ENCODE measurements around the gene ANO6. TPM values are rescaled to one million over a fixed set of nuclear protein-coding genes. Genes with fewer than 3 reads are reported as not detected.
"Not testable (repeated sequence)": the region's sequence is repeated elsewhere in the genome, so short reads cannot be mapped to it uniquely, and the experiment has no call there.

ANO6 gene
- total RNA-seq, 2 experiments from 2014 or later: 23.1 to 24.4 TPM

DNA sequence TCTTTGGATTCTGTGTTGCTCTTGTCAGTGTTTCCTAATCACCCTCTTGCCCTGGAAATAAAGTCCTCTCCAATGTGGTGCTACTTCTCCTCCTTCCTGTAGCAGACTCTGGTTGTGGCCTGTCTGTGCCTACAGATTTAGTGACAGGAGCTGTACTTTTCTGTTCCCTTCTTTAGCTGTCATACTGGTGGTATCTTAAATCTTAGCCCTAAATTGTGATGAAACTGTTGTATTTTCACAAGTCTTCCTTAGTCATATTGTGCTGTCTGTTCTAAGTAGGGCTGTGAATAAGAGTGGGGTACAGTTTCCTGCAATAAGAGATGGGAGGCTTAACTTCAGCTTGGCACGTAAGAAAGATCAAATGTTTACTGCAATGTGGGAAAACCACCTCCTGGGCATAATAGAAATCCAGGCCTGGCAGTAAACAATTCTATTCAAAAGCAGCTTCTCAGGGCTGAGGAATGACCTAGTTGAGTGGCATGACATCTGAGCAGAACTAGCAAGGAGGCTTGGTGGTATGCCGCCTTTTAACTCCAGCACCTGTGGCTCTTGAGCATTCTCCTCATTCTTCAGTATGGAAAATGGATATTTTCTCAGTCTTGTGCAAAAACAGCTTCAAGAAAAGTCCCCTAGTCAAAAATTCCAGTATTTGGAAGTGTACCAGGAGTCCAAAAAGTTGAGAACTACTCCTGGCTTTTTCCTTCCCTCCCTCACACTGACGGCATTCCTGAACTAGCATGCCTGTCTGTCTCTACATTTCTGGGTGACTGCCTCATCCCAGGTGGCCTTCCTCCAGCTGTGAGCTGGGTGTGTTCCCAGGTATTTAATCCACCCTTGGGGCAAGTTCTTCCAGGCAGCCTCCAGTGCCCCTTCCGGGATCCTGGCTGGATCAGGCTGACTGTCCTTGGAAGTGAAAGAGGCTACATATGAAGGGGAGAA, 19.5 kb downstream of the ANO6 start:
- Mint-ChIP-seq H3K9me3 (peaks cover 1% of the 10 kb centered on the region), H3K36me3 (peaks cover 17% of the 10 kb centered on the region), H3K4me3 (no peak overlapping the region), H3K27ac (peak overlapping the region; percentile 52), H3K27me3 (no peaks in the 10 kb centered on the region), H3K4me1 (peaks cover 10% of the 10 kb centered on the region)
- DNase-seq (no peak), ATAC-seq (ENCODE audit: low read depth) (no peak)
- POLR2A ChIA-PET: no interaction called here

DNA sequence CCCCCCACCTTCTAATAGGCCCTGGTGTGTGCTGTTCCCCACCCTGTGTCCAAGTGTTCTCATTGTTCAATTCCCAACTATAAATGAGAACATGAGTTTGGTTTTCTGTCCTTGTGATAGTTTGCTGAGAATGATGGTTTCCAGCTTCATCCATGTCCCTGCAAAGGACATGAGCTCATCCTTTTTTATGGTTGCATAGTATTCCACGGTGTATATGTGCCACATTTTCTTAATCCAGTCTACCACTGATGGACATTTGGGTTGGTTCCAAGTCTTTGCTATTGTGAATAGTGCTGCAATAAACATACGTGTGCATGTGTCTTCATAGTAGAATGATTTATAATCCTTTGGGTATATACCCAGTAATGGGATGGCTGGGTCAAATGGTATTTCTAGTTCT, 20.5 kb downstream of the ANO6 start:
- Mint-ChIP-seq H3K36me3 (peaks cover 20% of the 10 kb centered on the region), H3K4me1 (peaks cover 12% of the 10 kb centered on the region)
- H3K27ac Mint-ChIP-seq; DNase-seq; ATAC-seq (ENCODE audit: low read depth); H3K9me3 Mint-ChIP-seq; H3K4me3 Mint-ChIP-seq; POLR2A ChIA-PET; H3K27me3 Mint-ChIP-seq: not testable (repeated sequence)

DNA sequence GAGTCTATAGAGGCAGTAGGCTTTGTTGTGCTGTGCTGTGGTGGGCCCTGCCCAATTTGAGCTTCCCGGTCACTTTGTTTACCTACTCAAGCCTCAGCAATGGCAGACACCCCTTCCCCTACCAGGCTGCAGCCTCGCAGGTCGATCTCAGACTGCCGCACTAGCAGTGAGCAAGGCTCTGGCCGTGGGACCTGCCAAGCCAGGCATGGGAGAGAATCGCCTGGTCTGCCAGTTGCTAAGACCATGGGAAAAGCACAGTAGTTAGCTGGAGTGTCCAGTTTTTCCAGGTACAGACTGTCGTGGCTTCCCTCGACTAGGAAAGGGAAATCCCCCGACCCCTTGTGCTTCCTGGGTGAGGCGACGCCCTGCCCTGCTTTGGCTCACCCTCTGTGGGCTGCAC, 26.3 kb downstream of the ANO6 start:
- H3K27me3 Mint-ChIP-seq: no peaks in the 10 kb centered on the region
- no peak for DNase-seq

DNA sequence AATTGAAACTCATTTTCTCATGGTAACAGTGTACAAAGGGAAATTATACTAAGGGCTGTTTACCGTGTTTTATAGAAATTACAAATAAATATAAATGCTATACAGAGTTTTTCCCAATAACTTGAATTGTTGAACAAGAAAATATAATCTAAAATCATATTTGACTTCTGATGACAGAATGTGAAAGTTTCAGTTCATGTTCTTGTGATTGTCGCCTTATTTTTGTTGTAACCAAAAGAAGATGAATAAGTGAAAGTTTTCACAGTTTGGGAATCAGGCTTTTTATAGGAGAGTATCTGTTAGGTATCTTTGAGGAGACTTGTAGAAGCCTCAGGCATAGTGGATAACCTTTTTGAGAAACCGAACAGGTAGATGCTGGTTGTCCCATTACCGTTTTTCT, 28.1 kb downstream of the ANO6 start:
- Mint-ChIP-seq H3K4me3 (no peak overlapping the region), H3K27me3 (no peaks in the 10 kb centered on the region), H3K27ac (no peak overlapping the region), H3K9me3 (peaks cover 5% of the 10 kb centered on the region), H3K36me3 (peaks cover 22% of the 10 kb centered on the region), H3K4me1 (peaks cover 11% of the 10 kb centered on the region)
- ATAC-seq (ENCODE audit: low read depth): no peak
- no peak for DNase-seq
- POLR2A ChIA-PET: no interaction called here

More for the DNA sequence above, 26.3 kb downstream of the ANO6 start:
- H3K9me3 Mint-ChIP-seq: peaks cover 2% of the 10 kb centered on the region
- POLR2A ChIA-PET: no interaction called here
- H3K36me3 Mint-ChIP-seq: peaks cover 24% of the 10 kb centered on the region
- no peak overlapping the region for H3K4me3 Mint-ChIP-seq
- peaks cover 9% of the 10 kb centered on the region for H3K4me1 Mint-ChIP-seq
- no peak overlapping the region for H3K27ac Mint-ChIP-seq
- ATAC-seq (ENCODE audit: low read depth): no peak

DNA sequence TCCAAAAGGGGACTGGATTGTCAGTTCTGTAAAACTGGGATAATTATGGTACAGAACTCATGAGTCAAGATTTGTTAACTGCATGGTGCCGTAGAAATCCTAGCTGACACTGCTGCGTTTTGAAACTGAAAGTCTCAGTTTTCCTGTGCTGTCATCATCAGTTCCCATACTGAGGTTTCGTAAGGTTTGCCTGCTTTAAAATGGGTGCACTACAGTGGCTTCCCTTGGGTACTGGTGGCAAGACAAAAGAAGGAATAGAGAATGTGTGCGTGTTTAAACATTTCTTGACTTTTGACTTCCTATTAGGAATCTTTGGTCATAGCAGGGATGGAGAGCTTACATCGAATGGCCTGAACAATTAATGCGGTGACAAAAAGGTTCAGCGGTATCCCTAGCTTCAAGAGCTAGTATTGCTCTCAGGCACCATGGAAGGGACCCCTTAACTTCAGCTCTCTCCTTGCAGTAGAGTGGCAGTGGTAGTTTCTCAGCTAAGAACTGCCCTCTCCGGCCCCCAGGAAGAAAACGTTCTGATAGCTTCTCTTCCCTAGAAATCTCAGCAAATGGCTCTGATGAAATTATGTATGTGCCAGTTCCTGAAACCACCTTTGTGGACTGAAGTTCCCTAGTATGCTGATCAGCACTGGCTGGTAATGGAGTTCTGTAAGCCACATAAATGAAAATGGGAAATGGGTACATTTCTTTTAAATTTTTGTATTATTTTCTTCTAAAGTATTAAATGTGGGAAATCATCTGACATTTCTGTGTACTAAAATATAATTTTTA, 28.9 kb downstream of the ANO6 start:
- no peak overlapping the region for H3K4me3 Mint-ChIP-seq
- H3K27ac Mint-ChIP-seq: no peak overlapping the region
- peaks cover 18% of the 10 kb centered on the region for H3K36me3 Mint-ChIP-seq
- peaks cover 11% of the 10 kb centered on the region for H3K4me1 Mint-ChIP-seq
- H3K9me3 Mint-ChIP-seq: peaks cover 5% of the 10 kb centered on the region
- no peak for ATAC-seq (ENCODE audit: low read depth)
- POLR2A ChIA-PET: no interaction called here
- no peaks in the 10 kb centered on the region for H3K27me3 Mint-ChIP-seq
- no peak for DNase-seq

DNA sequence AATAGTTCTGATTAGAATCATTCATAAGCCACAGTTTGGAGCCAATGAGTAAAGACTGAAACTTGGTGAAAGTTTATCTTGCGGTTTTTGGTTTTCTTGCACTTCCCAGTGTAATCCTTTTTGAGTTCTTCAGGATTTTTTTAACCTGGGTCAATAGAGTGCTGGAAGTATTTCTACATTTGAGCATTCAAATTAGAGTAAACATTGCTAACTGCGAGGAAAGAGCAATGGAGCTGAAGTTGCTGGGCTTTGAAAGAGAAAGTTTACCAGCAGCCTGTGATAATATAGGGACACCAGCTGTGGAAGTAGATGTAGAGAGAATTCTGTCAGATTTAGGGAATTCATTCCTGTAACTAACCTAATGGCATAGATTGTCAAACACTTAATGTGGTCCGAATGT, 30.3 kb downstream of the ANO6 start:
- H3K27me3 Mint-ChIP-seq: no peaks in the 10 kb centered on the region
- ATAC-seq (ENCODE audit: low read depth): no peak
- H3K4me3 Mint-ChIP-seq: no peak overlapping the region
- no peak for DNase-seq
- POLR2A ChIA-PET: no interaction called here
- no peak overlapping the region for H3K27ac Mint-ChIP-seq
- H3K4me1 Mint-ChIP-seq: peaks cover 9% of the 10 kb centered on the region
- peaks cover 3% of the 10 kb centered on the region for H3K9me3 Mint-ChIP-seq
- H3K36me3 Mint-ChIP-seq: peaks cover 14% of the 10 kb centered on the region

DNA sequence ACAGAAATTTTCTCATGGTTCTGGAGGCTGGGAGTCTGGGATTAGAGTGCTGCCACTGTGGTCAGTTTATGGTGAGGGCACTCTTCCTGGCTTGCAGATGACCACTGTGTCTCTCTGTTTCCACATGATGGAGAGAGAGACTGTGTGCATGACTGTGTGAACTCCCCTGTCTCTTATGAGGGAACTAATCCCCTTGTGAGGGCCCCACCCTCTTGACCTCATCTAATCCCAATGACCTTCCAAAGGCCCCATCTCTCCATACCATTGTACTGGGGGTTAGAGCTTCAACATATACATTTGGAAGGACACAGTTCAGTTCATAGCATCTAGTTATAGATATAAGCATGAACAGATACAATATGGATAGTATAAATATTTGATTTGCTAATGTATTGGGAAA, 31.7 kb downstream of the ANO6 start:
- POLR2A ChIA-PET: no interaction called here
- no peak overlapping the region for H3K27ac Mint-ChIP-seq
- H3K27me3 Mint-ChIP-seq: no peaks in the 10 kb centered on the region
- H3K4me1 Mint-ChIP-seq: peaks cover 8% of the 10 kb centered on the region
- DNase-seq: no peak
- no peak overlapping the region for H3K4me3 Mint-ChIP-seq
- peaks cover 12% of the 10 kb centered on the region for H3K36me3 Mint-ChIP-seq
- H3K9me3 Mint-ChIP-seq: peaks cover 3% of the 10 kb centered on the region
- ATAC-seq (ENCODE audit: low read depth): no peak

DNA sequence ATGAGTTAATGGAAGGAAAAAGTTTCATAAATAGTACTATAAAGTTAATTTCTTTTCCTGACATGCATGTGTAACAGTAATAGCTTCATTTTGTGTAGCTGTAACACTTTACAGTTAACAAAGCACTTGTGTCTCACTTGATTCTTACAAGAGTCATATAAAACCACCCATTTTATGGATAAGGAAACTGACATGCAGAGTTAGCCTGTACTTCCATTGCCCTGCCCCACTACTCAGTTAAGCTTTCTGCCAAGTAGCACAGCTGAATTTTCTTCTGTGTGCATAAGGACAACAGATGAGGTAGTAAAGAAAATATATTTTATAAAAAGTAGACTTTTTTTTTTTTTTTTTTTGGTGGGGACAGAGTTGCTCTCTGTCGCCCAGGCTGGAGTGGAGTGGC, 32.2 kb downstream of the ANO6 start:
- Mint-ChIP-seq H3K27me3 (no peaks in the 10 kb centered on the region), H3K4me3 (no peak overlapping the region), H3K4me1 (peaks cover 8% of the 10 kb centered on the region), H3K27ac (no peak overlapping the region), H3K36me3 (peaks cover 12% of the 10 kb centered on the region), H3K9me3 (peaks cover 3% of the 10 kb centered on the region)
- ATAC-seq (ENCODE audit: low read depth) (no peak), DNase-seq (no peak)
- POLR2A ChIA-PET: no interaction called here

DNA sequence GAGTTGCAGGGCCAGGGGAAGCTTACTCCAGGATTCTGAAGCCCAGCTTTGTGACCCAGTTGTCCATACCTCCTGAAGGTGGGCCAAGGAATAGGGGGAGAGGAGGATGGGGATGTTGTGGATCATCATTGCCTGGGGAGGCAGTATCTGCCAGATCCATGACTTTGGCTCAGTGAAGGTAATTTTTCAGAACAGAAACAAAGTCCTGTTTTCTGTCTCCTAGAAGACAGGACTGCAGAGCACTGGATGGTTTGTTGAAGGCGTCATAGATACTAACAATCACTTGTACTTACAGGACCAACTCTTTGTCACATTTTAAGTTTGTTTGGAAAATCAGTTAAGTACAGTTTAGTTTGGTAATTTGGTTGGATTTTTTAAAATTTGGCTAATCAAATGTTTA, 38.4 kb downstream of the ANO6 start:
- peaks cover 7% of the 10 kb centered on the region for H3K36me3 Mint-ChIP-seq
- peaks cover 8% of the 10 kb centered on the region for H3K4me1 Mint-ChIP-seq
- POLR2A ChIA-PET: no interaction called here
- ATAC-seq (ENCODE audit: low read depth) (no peak), DNase-seq (no peak)
- no peaks in the 10 kb centered on the region for H3K9me3 Mint-ChIP-seq
- no peak overlapping the region for H3K27ac Mint-ChIP-seq
- no peak overlapping the region for H3K4me3 Mint-ChIP-seq
- H3K27me3 Mint-ChIP-seq: no peaks in the 10 kb centered on the region

DNA sequence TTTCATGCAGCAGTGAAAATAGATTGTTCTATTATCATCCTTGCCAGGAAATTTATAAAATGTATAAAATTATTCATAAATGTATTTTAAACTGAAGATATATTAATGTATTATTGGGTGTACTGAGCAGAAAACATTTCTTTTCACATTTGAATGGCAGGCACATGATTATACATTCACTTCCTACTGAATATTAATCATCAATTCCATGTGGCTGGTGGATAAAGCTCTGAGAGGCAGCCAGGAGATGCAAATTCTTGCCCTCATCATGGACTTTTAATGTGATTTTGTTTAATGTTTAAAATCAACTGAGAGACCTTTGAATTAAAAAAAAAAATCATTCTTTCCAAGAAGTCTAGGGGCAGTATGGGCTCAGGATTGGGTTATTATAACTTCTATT, 40.8 kb downstream of the ANO6 start:
- DNase-seq (no peak), ATAC-seq (ENCODE audit: low read depth) (no peak)
- peaks cover 8% of the 10 kb centered on the region for H3K36me3 Mint-ChIP-seq
- H3K27me3 Mint-ChIP-seq: no peaks in the 10 kb centered on the region
- no peak overlapping the region for H3K4me3 Mint-ChIP-seq
- peaks cover 14% of the 10 kb centered on the region for H3K4me1 Mint-ChIP-seq
- POLR2A ChIA-PET: no interaction called here
- no peaks in the 10 kb centered on the region for H3K9me3 Mint-ChIP-seq
- H3K27ac Mint-ChIP-seq: no peak overlapping the region

DNA sequence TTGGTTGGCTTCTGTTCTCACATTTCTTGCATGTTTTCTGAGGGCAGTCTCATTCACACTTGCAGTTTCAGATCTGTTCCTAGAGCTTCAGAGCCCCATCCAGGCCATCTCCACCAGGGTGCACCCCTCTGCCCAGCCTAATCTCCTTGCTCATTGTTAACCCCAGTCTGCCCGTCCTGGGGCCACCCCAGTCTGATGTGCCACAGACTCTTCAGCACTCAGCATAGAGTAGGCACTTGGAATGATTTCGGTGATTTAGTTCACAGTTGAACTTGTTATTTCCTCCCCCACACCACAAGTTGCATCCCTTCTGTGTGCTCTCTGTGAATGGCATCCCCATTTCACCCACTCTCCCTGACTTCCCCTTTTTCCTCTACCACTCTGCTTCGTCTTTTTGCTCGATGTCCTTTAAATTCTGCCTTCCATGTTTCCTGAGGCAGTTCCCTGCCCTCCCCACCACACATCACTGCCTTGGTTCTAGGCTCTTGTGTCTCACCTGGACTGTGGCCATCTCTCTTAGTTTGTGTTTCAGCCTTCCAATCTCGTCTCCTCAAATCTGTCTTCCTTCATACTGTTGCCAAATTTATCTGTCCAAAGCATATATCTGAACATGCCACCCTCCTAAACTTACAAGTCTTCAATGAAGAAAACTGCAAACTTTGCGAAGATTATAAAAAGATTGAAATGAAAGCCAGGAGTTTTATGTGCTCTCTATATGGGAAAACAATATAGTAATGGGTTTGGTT, 41.5 kb downstream of the ANO6 start:
- H3K27ac Mint-ChIP-seq: no peak overlapping the region
- POLR2A ChIA-PET: no interaction called here
- ATAC-seq (ENCODE audit: low read depth) (no peak), DNase-seq (no peak)
- H3K4me1 Mint-ChIP-seq: peaks cover 14% of the 10 kb centered on the region
- no peak overlapping the region for H3K4me3 Mint-ChIP-seq
- H3K36me3 Mint-ChIP-seq: peaks cover 8% of the 10 kb centered on the region
- H3K27me3 Mint-ChIP-seq: no peaks in the 10 kb centered on the region
- H3K9me3 Mint-ChIP-seq: no peaks in the 10 kb centered on the region

DNA sequence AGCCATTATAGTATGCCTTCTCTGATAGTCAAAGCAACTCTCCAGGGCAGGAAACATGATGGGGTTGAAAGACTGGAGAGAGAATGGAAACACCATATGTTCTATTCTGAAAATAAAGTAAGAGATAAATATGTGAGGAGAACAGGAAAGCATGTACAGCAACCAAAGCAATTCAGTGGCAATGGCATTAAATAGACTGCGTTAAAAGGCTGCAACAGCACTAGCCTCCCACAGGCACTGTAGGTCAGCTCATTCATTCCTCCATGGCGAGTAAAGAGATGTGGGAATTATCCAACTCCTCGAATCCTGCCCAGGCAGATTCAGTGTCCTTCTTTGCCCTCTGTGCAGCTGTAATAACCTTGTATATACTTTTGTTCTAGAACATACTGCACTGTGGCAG, 43.8 kb downstream of the ANO6 start:
- no peak for DNase-seq
- H3K4me3 Mint-ChIP-seq: no peak overlapping the region
- no peaks in the 10 kb centered on the region for H3K27me3 Mint-ChIP-seq
- H3K27ac Mint-ChIP-seq: no peak overlapping the region
- POLR2A ChIA-PET: no interaction called here
- no peak for ATAC-seq (ENCODE audit: low read depth)
- peaks cover 12% of the 10 kb centered on the region for H3K36me3 Mint-ChIP-seq
- H3K9me3 Mint-ChIP-seq: no peaks in the 10 kb centered on the region
- H3K4me1 Mint-ChIP-seq: peaks cover 14% of the 10 kb centered on the region

DNA sequence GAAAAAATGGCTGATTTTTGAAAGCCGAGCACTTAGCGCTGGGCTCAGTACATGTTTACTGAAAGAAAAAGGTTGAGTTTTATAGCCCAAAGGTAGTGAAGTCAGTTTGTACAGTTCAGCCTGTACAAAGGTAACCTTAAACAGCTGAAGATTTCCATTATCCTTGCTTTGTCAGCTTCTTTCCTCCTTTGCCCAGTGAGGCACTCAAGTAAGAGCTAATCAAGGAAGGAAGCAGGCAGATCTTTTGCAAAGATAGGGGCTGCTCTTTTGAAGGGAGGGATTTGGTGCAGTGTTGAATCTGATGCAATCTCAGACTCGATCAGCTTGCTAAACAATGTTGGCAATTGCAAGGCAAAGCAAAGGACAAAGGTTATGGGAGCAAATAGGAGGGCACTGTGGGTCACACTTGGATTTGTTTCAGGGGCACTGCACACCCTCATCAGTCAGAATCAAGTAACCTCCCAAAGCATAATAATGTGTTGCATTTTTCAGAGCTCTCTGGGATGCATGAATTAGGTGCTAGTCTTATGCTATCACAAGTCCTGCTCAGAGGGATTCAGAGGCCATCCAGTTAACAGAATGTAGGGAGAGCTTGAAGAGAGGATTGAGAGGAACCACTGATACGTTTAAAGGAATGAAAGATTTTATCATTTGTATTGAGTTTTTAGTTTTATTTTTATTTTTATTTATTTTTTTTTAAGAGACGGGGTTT, 44.4 kb downstream of the ANO6 start:
- Mint-ChIP-seq H3K9me3 (no peaks in the 10 kb centered on the region), H3K4me3 (no peak overlapping the region), H3K36me3 (peaks cover 12% of the 10 kb centered on the region), H3K27ac (no peak overlapping the region), H3K4me1 (peaks cover 14% of the 10 kb centered on the region), H3K27me3 (no peaks in the 10 kb centered on the region)
- POLR2A ChIA-PET: no interaction called here
- ATAC-seq (ENCODE audit: low read depth): peak; percentile 22
- DNase-seq: no peak
